ENCODE results near the gene RBFOX2.
"Not testable (repeated sequence)": the region's sequence is repeated elsewhere in the genome, so short reads cannot be mapped to it uniquely, and the experiment has no call there.

RBFOX2 gene

GRCh38 chr22:35719212-35719875 lies 309.3 kb downstream of the RBFOX2 start:
- no peak overlapping the region for H3K4me3 ChIP-seq (ENCODE audit: low read depth in 1 of 2, low read length in 2 of 2)
- H3K27me3 ChIP-seq (ENCODE audit: control insufficient read depth in 1 of 2, insufficient read depth in 2 of 2, low read length in 2 of 2), result no peaks in the 10 kb centered on the region
- H3K4me1 ChIP-seq (ENCODE audit: control insufficient read depth in 1 of 2, insufficient read depth in 2 of 2, low read length in 2 of 2), result no peaks in the 10 kb centered on the region

GRCh38 chr22:35717572-35717971 lies 311.1 kb downstream of the RBFOX2 start, which contains the start of gene APOL5:
APOL5 (plus strand) TSS chr22:35717872; CDS start chr22:35717872, 0 bp downstream.
- H3K9me3 ChIP-seq (ENCODE audit: control insufficient read depth in 1 of 2, low read length in 2 of 2), result no peaks in the 10 kb centered on the region
- no peaks in the 10 kb centered on the region for H3K36me3 ChIP-seq (ENCODE audit: control insufficient read depth in 1 of 2, insufficient read depth in 2 of 2, low read length in 2 of 2)
- H3K4me3 ChIP-seq (ENCODE audit: low read depth in 1 of 2, low read length in 2 of 2), result no peak within 1 kb of the TSS
- no peak within 1 kb of the TSS for H3K27ac ChIP-seq (ENCODE audit: low read depth, low read length)
- no peak within 1 kb of the TSS for H3K9ac ChIP-seq (ENCODE audit: low read depth in 1 of 2, low read length in 2 of 2)
- no peaks in the 10 kb centered on the region for H3K27me3 ChIP-seq (ENCODE audit: control insufficient read depth in 1 of 2, insufficient read depth in 2 of 2, low read length in 2 of 2)
- H3K4me1 ChIP-seq (ENCODE audit: control insufficient read depth in 1 of 2, insufficient read depth in 2 of 2, low read length in 2 of 2), result no peaks in the 10 kb centered on the region

More at GRCh38 chr22:35719212-35719875, 309.3 kb downstream of the RBFOX2 start:
- Histone ChIP-seq H3K36me3 (ENCODE audit: control insufficient read depth in 1 of 2, insufficient read depth in 2 of 2, low read length in 2 of 2) (no peaks in the 10 kb centered on the region), H3K27ac (ENCODE audit: low read depth, low read length) (no peak overlapping the region), H3K9ac (ENCODE audit: low read depth in 1 of 2, low read length in 2 of 2) (no peak overlapping the region), H3K9me3 (ENCODE audit: control insufficient read depth in 1 of 2, low read length in 2 of 2) (no peaks in the 10 kb centered on the region)

- no peaks in the 10 kb centered on the region for H3K36me3 ChIP-seq (ENCODE audit: control insufficient read depth in 1 of 2, insufficient read depth in 2 of 2, low read length in 2 of 2)
- H3K27me3 ChIP-seq (ENCODE audit: control insufficient read depth in 1 of 2, insufficient read depth in 2 of 2, low read length in 2 of 2), result no peaks in the 10 kb centered on the region
- H3K4me3 ChIP-seq (ENCODE audit: low read depth in 1 of 2, low read length in 2 of 2), result no peak overlapping the region
- no peaks in the 10 kb centered on the region for H3K9me3 ChIP-seq (ENCODE audit: control insufficient read depth in 1 of 2, low read length in 2 of 2)
- no peak overlapping the region for H3K27ac ChIP-seq (ENCODE audit: low read depth, low read length)
- peaks cover 0 to 7% of the 10 kb centered on the region in 2 donors for H3K4me1 ChIP-seq (ENCODE audit: control insufficient read depth in 1 of 2, insufficient read depth in 2 of 2, low read length in 2 of 2)
- H3K9ac ChIP-seq (ENCODE audit: low read depth in 1 of 2, low read length in 2 of 2), result no peak overlapping the region
Observed at GRCh38 chr22:35712672-35713071, 316.0 kb downstream of the RBFOX2 start.

GRCh38 chr22:35711336-35711735 lies 317.3 kb downstream of the RBFOX2 start:
- Histone ChIP-seq H3K36me3 (ENCODE audit: control insufficient read depth in 1 of 2, insufficient read depth in 2 of 2, low read length in 2 of 2) (no peaks in the 10 kb centered on the region), H3K9me3 (ENCODE audit: control insufficient read depth in 1 of 2, low read length in 2 of 2) (no peaks in the 10 kb centered on the region), H3K27me3 (ENCODE audit: control insufficient read depth in 1 of 2, insufficient read depth in 2 of 2, low read length in 2 of 2) (no peaks in the 10 kb centered on the region), H3K4me3 (ENCODE audit: low read depth in 1 of 2, low read length in 2 of 2) (no peak overlapping the region), H3K9ac (ENCODE audit: low read depth in 1 of 2, low read length in 2 of 2) (no peak overlapping the region), H3K27ac (ENCODE audit: low read depth, low read length) (no peak overlapping the region), H3K4me1 (ENCODE audit: control insufficient read depth in 1 of 2, insufficient read depth in 2 of 2, low read length in 2 of 2) (peaks cover 0 to 7% of the 10 kb centered on the region in 2 donors)

GRCh38 chr22:35708917-35709316 lies 319.7 kb downstream of the RBFOX2 start:
- Histone ChIP-seq H3K9me3 (ENCODE audit: control insufficient read depth in 1 of 2, low read length in 2 of 2) (no peaks in the 10 kb centered on the region), H3K36me3 (ENCODE audit: control insufficient read depth in 1 of 2, insufficient read depth in 2 of 2, low read length in 2 of 2) (no peaks in the 10 kb centered on the region), H3K4me1 (ENCODE audit: control insufficient read depth in 1 of 2, insufficient read depth in 2 of 2, low read length in 2 of 2) (peaks cover 2 to 12% of the 10 kb centered on the region in 2 donors), H3K4me3 (ENCODE audit: low read depth in 1 of 2, low read length in 2 of 2) (no peak overlapping the region), H3K27me3 (ENCODE audit: control insufficient read depth in 1 of 2, insufficient read depth in 2 of 2, low read length in 2 of 2) (no peaks in the 10 kb centered on the region), H3K27ac (ENCODE audit: low read depth, low read length) (no peak overlapping the region), H3K9ac (ENCODE audit: low read depth in 1 of 2, low read length in 2 of 2) (no peak overlapping the region)

- no peak overlapping the region for H3K4me3 ChIP-seq (ENCODE audit: low read depth in 1 of 2, low read length in 2 of 2)
- H3K27ac ChIP-seq (ENCODE audit: low read depth, low read length), result no peak overlapping the region
- no peaks in the 10 kb centered on the region for H3K9me3 ChIP-seq (ENCODE audit: control insufficient read depth in 1 of 2, low read length in 2 of 2)
- no peaks in the 10 kb centered on the region for H3K36me3 ChIP-seq (ENCODE audit: control insufficient read depth in 1 of 2, insufficient read depth in 2 of 2, low read length in 2 of 2)
- no peak overlapping the region for H3K9ac ChIP-seq (ENCODE audit: low read depth in 1 of 2, low read length in 2 of 2)
- H3K4me1 ChIP-seq (ENCODE audit: control insufficient read depth in 1 of 2, insufficient read depth in 2 of 2, low read length in 2 of 2), result peaks cover 6 to 15% of the 10 kb centered on the region in 2 donors
- H3K27me3 ChIP-seq (ENCODE audit: control insufficient read depth in 1 of 2, insufficient read depth in 2 of 2, low read length in 2 of 2), result no peaks in the 10 kb centered on the region
Observed at GRCh38 chr22:35708453-35708852, 320.2 kb downstream of the RBFOX2 start.

GRCh38 chr22:35705141-35705540 lies 323.5 kb downstream of the RBFOX2 start:
- Histone ChIP-seq H3K27ac (ENCODE audit: low read depth, low read length) (no peak overlapping the region), H3K27me3 (ENCODE audit: control insufficient read depth in 1 of 2, insufficient read depth in 2 of 2, low read length in 2 of 2) (no peaks in the 10 kb centered on the region), H3K9me3 (ENCODE audit: control insufficient read depth in 1 of 2, low read length in 2 of 2) (no peaks in the 10 kb centered on the region), H3K4me1 (ENCODE audit: control insufficient read depth in 1 of 2, insufficient read depth in 2 of 2, low read length in 2 of 2) (peaks cover 6 to 15% of the 10 kb centered on the region in 2 donors), H3K4me3 (ENCODE audit: low read depth in 1 of 2, low read length in 2 of 2) (no peak overlapping the region), H3K36me3 (ENCODE audit: control insufficient read depth in 1 of 2, insufficient read depth in 2 of 2, low read length in 2 of 2) (no peaks in the 10 kb centered on the region), H3K9ac (ENCODE audit: low read depth in 1 of 2, low read length in 2 of 2) (no peak overlapping the region)

- H3K27ac ChIP-seq (ENCODE audit: low read depth, low read length), result no peak overlapping the region
- no peaks in the 10 kb centered on the region for H3K27me3 ChIP-seq (ENCODE audit: control insufficient read depth in 1 of 2, insufficient read depth in 2 of 2, low read length in 2 of 2)
- peaks cover 6 to 14% of the 10 kb centered on the region in 2 donors for H3K4me1 ChIP-seq (ENCODE audit: control insufficient read depth in 1 of 2, insufficient read depth in 2 of 2, low read length in 2 of 2)
- H3K4me3 ChIP-seq (ENCODE audit: low read depth in 1 of 2, low read length in 2 of 2), result no peak overlapping the region
- no peaks in the 10 kb centered on the region for H3K9me3 ChIP-seq (ENCODE audit: control insufficient read depth in 1 of 2, low read length in 2 of 2)
- no peak overlapping the region for H3K9ac ChIP-seq (ENCODE audit: low read depth in 1 of 2, low read length in 2 of 2)
- no peaks in the 10 kb centered on the region for H3K36me3 ChIP-seq (ENCODE audit: control insufficient read depth in 1 of 2, insufficient read depth in 2 of 2, low read length in 2 of 2)
Observed at GRCh38 chr22:35703861-35704584, 324.6 kb downstream of the RBFOX2 start.

GRCh38 chr22:35699852-35700251 lies 328.8 kb downstream of the RBFOX2 start:
- H3K9me3 ChIP-seq (ENCODE audit: control insufficient read depth in 1 of 2, low read length in 2 of 2); H3K27ac ChIP-seq (ENCODE audit: low read depth, low read length); H3K9ac ChIP-seq (ENCODE audit: low read depth in 1 of 2, low read length in 2 of 2); H3K4me1 ChIP-seq (ENCODE audit: control insufficient read depth in 1 of 2, insufficient read depth in 2 of 2, low read length in 2 of 2); H3K27me3 ChIP-seq (ENCODE audit: control insufficient read depth in 1 of 2, insufficient read depth in 2 of 2, low read length in 2 of 2); H3K36me3 ChIP-seq (ENCODE audit: control insufficient read depth in 1 of 2, insufficient read depth in 2 of 2, low read length in 2 of 2); H3K4me3 ChIP-seq (ENCODE audit: low read depth in 1 of 2, low read length in 2 of 2): not testable (repeated sequence)

GRCh38 chr22:35697142-35697541 lies 331.5 kb downstream of the RBFOX2 start:
- no peaks in the 10 kb centered on the region for H3K4me1 ChIP-seq (ENCODE audit: control insufficient read depth in 1 of 2, insufficient read depth in 2 of 2, low read length in 2 of 2)
- no peaks in the 10 kb centered on the region for H3K36me3 ChIP-seq (ENCODE audit: control insufficient read depth in 1 of 2, insufficient read depth in 2 of 2, low read length in 2 of 2)
- no peak overlapping the region for H3K9ac ChIP-seq (ENCODE audit: low read depth in 1 of 2, low read length in 2 of 2)
- H3K9me3 ChIP-seq (ENCODE audit: control insufficient read depth in 1 of 2, low read length in 2 of 2), result no peaks in the 10 kb centered on the region
- no peak overlapping the region for H3K4me3 ChIP-seq (ENCODE audit: low read depth in 1 of 2, low read length in 2 of 2)
- no peak overlapping the region for H3K27ac ChIP-seq (ENCODE audit: low read depth, low read length)
- H3K27me3 ChIP-seq (ENCODE audit: control insufficient read depth in 1 of 2, insufficient read depth in 2 of 2, low read length in 2 of 2), result no peaks in the 10 kb centered on the region

All from duodenal mucosa (tissue), 2 donors.